ENCODE results near the gene LITAFD.

GRCh38 chr16:8923199-8923598 is 41.0 kb downstream of the LITAFD start:
- no peak for TF ChIP-seq REST (IDR thresholded peaks at IDR 0.05; ENCODE audit: low read depth)
- TF ChIP-seq CREB1 (IDR thresholded peaks at IDR 0.05; ENCODE audit: low read depth), result no peak
- no peak for TF ChIP-seq NFIC (IDR thresholded peaks at IDR 0.05)
- TF ChIP-seq EP300 (IDR thresholded peaks at IDR 0.05; ENCODE audit: borderline replicate concordance), result no peak

Data from Ishikawa (cell line).